Ovary (tissue), 3 donors: ENCODE measurements around the gene RPUSD2.

Experiments used
- CTCF ChIP-seq, 3 donors: fragments of 450-650 bp in 2 of 3; fragments of 200-600 bp in 1 of 3; IDR thresholded peaks; one replicate each; pipeline versions ENCODE4 v1.5.1 to v1.8.0; 2016 to 2022; ENCODE audit warnings: antibody characterized with exemption in 3 of 3, mild to moderate bottlenecking in 1 of 3
- POLR2A ChIP-seq: fragments of 450-650 bp; IDR thresholded peaks from one replicate; pipeline ENCODE4 v1.6.1; 2017; ENCODE audit warnings: antibody characterized with exemption, mild to moderate bottlenecking, moderate library complexity
- donor health status: DM: no; HTN: no; CAD: no.

GRCh38 chr15:40598126-40598525 is 29.0 kb downstream of the RPUSD2 start:
- TF ChIP-seq CTCF (IDR thresholded peaks at IDR 0.05) (no peak), POLR2A (no peak)
